Measurements from ENCODE around the gene C16orf74. TPM values are rescaled to one million over a fixed set of nuclear protein-coding genes. Genes with fewer than 3 reads are reported as not detected.

C16orf74 gene
- total RNA-seq, 2 experiments from 2014 or later: 0.34 TPM; not detected in 1

GRCh38 chr16:85778873-85779272 is 28.0 kb upstream of the C16orf74 start:
- POLR2A ChIA-PET: interaction anchor here (0.7 kb wide), 1 partner anchor 11 kb away, joined by 8 read pairs; no protein-coding TSS in a partner anchor
- CTCF ChIA-PET: no interaction called here

GRCh38 chr16:85777583-85778310 is 26.9 kb upstream of the C16orf74 start:
- ChIA-PET CTCF (no interaction called here), POLR2A (no interaction called here)

GRCh38 chr16:85774811-85775210 is 23.9 kb upstream of the C16orf74 start:
- ChIA-PET POLR2A (no interaction called here), CTCF (no interaction called here)

- POLR2A ChIA-PET: interaction anchor here (0.7 kb wide), 1 partner anchor 302 kb away, joined by 8 read pairs; no protein-coding TSS in a partner anchor
- CTCF ChIA-PET: no interaction called here
Observed at GRCh38 chr16:85774136-85774535, 23.2 kb upstream of the C16orf74 start.

GRCh38 chr16:85773044-85773443 is 22.1 kb upstream of the C16orf74 start:
- POLR2A ChIA-PET: no interaction called here
- CTCF ChIA-PET: interaction anchor here (1.0 kb wide), 1 partner anchor 11 kb away, joined by 3 read pairs; no protein-coding TSS in a partner anchor

GRCh38 chr16:85770741-85771140 is 19.8 kb upstream of the C16orf74 start:
- CTCF ChIA-PET: no interaction called here

GRCh38 chr16:85768199-85768598 is 17.3 kb upstream of the C16orf74 start:
- CTCF ChIA-PET: no interaction called here
- POLR2A ChIA-PET: no interaction called here

More at GRCh38 chr16:85770741-85771140, 19.8 kb upstream of the C16orf74 start:
- POLR2A ChIA-PET: interaction anchor here (0.7 kb wide), 1 partner anchor 27 kb away, joined by 4 read pairs; no protein-coding TSS in a partner anchor

GRCh38 chr16:85767531-85767930 is 16.6 kb upstream of the C16orf74 start:
- POLR2A ChIA-PET: no interaction called here
- CTCF ChIA-PET: no interaction called here

GRCh38 chr16:85765767-85766166 is 14.9 kb upstream of the C16orf74 start:
- ChIA-PET CTCF (no interaction called here), POLR2A (no interaction called here)

GRCh38 chr16:85765211-85765610 is 14.3 kb upstream of the C16orf74 start:
- POLR2A ChIA-PET: no interaction called here
- CTCF ChIA-PET: interaction anchor here (0.5 kb wide), 1 partner anchor 11 kb away, joined by 3 read pairs; no protein-coding TSS in a partner anchor

GRCh38 chr16:85763616-85764015 is 12.7 kb upstream of the C16orf74 start:
- POLR2A ChIA-PET: interaction anchor here (0.7 kb wide), 1 partner anchor 58 kb away, joined by 9 read pairs; no protein-coding TSS in a partner anchor
- CTCF ChIA-PET: no interaction called here

- ChIA-PET POLR2A (no interaction called here), CTCF (no interaction called here)
Observed at GRCh38 chr16:85762970-85763369, 12.1 kb upstream of the C16orf74 start.

- POLR2A ChIA-PET: no interaction called here
- CTCF ChIA-PET: interaction anchor here (0.7 to 0.8 kb wide), 2 partner anchors 11 to 44 kb away, joined by 3 read pairs; no protein-coding TSS in a partner anchor
Observed at GRCh38 chr16:85761861-85762260, 11.0 kb upstream of the C16orf74 start.

GRCh38 chr16:85759631-85760419 is 8.9 kb upstream of the C16orf74 start:
- ChIA-PET POLR2A (no interaction called here), CTCF (no interaction called here)

- CTCF ChIA-PET: no interaction called here
- POLR2A ChIA-PET: no interaction called here
Observed at GRCh38 chr16:85759136-85759535, 8.2 kb upstream of the C16orf74 start.

GRCh38 chr16:85757341-85757822 is 6.5 kb upstream of the C16orf74 start:
- ChIA-PET POLR2A (interaction anchor here (0.6 kb wide), 1 partner anchor 144 kb away, joined by 3 read pairs; the partner anchor contains the start of gene GSE1), CTCF (no interaction called here)

GRCh38 chr16:85755929-85756768 is 5.3 kb upstream of the C16orf74 start:
- ChIA-PET POLR2A (no interaction called here), CTCF (no interaction called here)

GRCh38 chr16:85754413-85754812 is 3.5 kb upstream of the C16orf74 start:
- CTCF ChIA-PET: no interaction called here
- POLR2A ChIA-PET: no interaction called here

- ChIA-PET CTCF (no interaction called here), POLR2A (no interaction called here)
Observed at GRCh38 chr16:85753976-85754375, 3.1 kb upstream of the C16orf74 start.

GRCh38 chr16:85753559-85753958 is 2.7 kb upstream of the C16orf74 start:
- POLR2A ChIA-PET: no interaction called here
- CTCF ChIA-PET: no interaction called here

Measured in activated CD8-positive, alpha-beta memory T cell treated with anti-CD3 and anti-CD28 coated beads for 36 hours (primary cell).